ENCODE measurements around the gene DUSP22. TPM values are rescaled to one million over a fixed set of nuclear protein-coding genes. Genes with fewer than 3 reads are reported as not detected.

Gene DUSP22
- polyA plus RNA-seq, 1 of the 3 experiments (the other 2 are of a cell fraction): 6.8 TPM

- Histone ChIP-seq H3K9me2 (no peaks in the 10 kb centered on the region), H3K27me3 (ENCODE audit: insufficient read depth) (peaks cover 37% of the 10 kb centered on the region; the same call in 1 of the 2 replicates), H3K9me3 (no peaks in the 10 kb centered on the region), H3K4me3 (ENCODE audit: low read depth in 2 of 2, low read length in 1 of 2) (no peak overlapping the region), H4K20me1 (ENCODE audit: insufficient read depth) (no peaks in the 10 kb centered on the region; the same call in 1 of the 2 replicates), H3K27ac (ENCODE audit: low read depth in 2 of 2, low read length in 1 of 2) (no peak overlapping the region), H3F3A (replicated peaks; ENCODE audit: insufficient read depth) (no peaks in the 10 kb centered on the region), H3K36me3 (replicated peaks in 1 of 2; ENCODE audit: control insufficient read depth in 1 of 2, insufficient read depth in 2 of 2, low read length in 1 of 2) (no peaks in the 10 kb centered on the region), H3K9ac (no peak overlapping the region), H3K79me2 (ENCODE audit: insufficient read depth) (no peaks in the 10 kb centered on the region), H3K4me2 (no peak overlapping the region), H3K4me1 (ENCODE audit: control insufficient read depth in 1 of 2, insufficient read depth in 2 of 2, low read depth in 1 of 2, low read length in 1 of 2) (no peaks in the 10 kb centered on the region), H2AFZ (ENCODE audit: low read depth) (no peak overlapping the region)
- ChIA-PET POLR2A (no interaction called here), CTCF (no interaction called here)
- 4% methylated on average over 1 of the region's 1 CpG for WGBS (ENCODE audit: low lambda C conversion rate)
- DNase-seq: no peak
- TF ChIP-seq, protein P1, sequence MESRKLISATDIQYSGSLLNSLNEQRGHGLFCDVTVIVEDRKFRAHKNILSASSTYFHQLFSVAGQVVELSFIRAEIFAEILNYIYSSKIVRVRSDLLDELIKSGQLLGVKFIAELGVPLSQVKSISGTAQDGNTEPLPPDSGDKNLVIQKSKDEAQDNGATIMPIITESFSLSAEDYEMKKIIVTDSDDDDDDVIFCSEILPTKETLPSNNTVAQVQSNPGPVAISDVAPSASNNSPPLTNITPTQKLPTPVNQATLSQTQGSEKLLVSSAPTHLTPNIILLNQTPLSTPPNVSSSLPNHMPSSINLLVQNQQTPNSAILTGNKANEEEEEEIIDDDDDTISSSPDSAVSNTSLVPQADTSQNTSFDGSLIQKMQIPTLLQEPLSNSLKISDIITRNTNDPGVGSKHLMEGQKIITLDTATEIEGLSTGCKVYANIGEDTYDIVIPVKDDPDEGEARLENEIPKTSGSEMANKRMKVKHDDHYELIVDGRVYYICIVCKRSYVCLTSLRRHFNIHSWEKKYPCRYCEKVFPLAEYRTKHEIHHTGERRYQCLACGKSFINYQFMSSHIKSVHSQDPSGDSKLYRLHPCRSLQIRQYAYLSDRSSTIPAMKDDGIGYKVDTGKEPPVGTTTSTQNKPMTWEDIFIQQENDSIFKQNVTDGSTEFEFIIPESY (IDR thresholded peaks at IDR 0.05; ENCODE audit: borderline replicate concordance, low read depth): no peak
- TF ChIP-seq MXI1 (IDR thresholded peaks at IDR 0.05; ENCODE audit: low read depth, low read length) (no peak), REST (IDR thresholded peaks at IDR 0.05; ENCODE audit: low read depth, low read length) (no peak), GABPA (IDR thresholded peaks at IDR 0.05; ENCODE audit: low read depth) (no peak), FOSL2 (IDR thresholded peaks at IDR 0.05; ENCODE audit: borderline replicate concordance, low read depth) (no peak), TCF12 (IDR thresholded peaks at IDR 0.05) (no peak), CHD2 (IDR thresholded peaks at IDR 0.05; ENCODE audit: low read length, partially characterized antibody) (no peak), SMC3 (IDR thresholded peaks at IDR 0.05; ENCODE audit: low read depth, low read length) (no peak), RXRA (IDR thresholded peaks at IDR 0.05; ENCODE audit: borderline replicate concordance, low read depth) (no peak), RCOR1 (IDR thresholded peaks at IDR 0.05; ENCODE audit: low read length) (no peak), EP300 (IDR thresholded peaks at IDR 0.05; ENCODE audit: borderline replicate concordance in 1 of 2, low read depth in 1 of 2, low read length in 1 of 2) (no peak), EZH2phosphoT487 (IDR thresholded peaks at IDR 0.05; ENCODE audit: borderline replicate concordance, low read depth) (no peak), MAX (IDR thresholded peaks at IDR 0.05; ENCODE audit: low read depth) (no peak), GATA2 (CRISPR knock-in tag; IDR thresholded peaks at IDR 0.05) (no peak), JUND (IDR thresholded peaks at IDR 0.05) (no peak), FOXJ3 (CRISPR knock-in tag; IDR thresholded peaks at IDR 0.05) (no peak)
- TF ChIP-seq, protein P2, sequence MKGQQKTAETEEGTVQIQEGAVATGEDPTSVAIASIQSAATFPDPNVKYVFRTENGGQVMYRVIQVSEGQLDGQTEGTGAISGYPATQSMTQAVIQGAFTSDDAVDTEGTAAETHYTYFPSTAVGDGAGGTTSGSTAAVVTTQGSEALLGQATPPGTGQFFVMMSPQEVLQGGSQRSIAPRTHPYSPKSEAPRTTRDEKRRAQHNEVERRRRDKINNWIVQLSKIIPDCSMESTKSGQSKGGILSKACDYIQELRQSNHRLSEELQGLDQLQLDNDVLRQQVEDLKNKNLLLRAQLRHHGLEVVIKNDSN (IDR thresholded peaks at IDR 0.05; ENCODE audit: borderline replicate concordance, low read depth): no peak
- TF ChIP-seq, protein P3, sequence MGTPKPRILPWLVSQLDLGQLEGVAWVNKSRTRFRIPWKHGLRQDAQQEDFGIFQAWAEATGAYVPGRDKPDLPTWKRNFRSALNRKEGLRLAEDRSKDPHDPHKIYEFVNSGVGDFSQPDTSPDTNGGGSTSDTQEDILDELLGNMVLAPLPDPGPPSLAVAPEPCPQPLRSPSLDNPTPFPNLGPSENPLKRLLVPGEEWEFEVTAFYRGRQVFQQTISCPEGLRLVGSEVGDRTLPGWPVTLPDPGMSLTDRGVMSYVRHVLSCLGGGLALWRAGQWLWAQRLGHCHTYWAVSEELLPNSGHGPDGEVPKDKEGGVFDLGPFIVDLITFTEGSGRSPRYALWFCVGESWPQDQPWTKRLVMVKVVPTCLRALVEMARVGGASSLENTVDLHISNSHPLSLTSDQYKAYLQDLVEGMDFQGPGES (IDR thresholded peaks at IDR 0.05; ENCODE audit: low read depth, low read length): no peak
- TF ChIP-seq, protein P4, sequence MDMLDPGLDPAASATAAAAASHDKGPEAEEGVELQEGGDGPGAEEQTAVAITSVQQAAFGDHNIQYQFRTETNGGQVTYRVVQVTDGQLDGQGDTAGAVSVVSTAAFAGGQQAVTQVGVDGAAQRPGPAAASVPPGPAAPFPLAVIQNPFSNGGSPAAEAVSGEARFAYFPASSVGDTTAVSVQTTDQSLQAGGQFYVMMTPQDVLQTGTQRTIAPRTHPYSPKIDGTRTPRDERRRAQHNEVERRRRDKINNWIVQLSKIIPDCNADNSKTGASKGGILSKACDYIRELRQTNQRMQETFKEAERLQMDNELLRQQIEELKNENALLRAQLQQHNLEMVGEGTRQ (IDR thresholded peaks at IDR 0.05; ENCODE audit: borderline replicate concordance, low read depth, low read length): no peak
Measured at GRCh38 chr6:257774-258173, 34.5 kb upstream of the DUSP22 start.
